Activated naive CD4-positive, alpha-beta T cell treated with anti-CD3 and anti-CD28 coated beads, Interleukin-2, amount 10 ng/mL, durations not matched to agents 7 days and 5 days (primary cell): ENCODE measurements around the gene SRC.

ENCODE experiments used
- CTCF ChIA-PET: fragments of 350-600 bp; sonication (Branson Sonifier 250); formaldehyde crosslinking; loops from one replicate; lab custom pipeline; 2021; ENCODE audit warnings: antibody characterized with exemption; lab: Charles Lee
- DNase-seq: peaks from one replicate; pipeline ENCODE4 v3.0.0-alpha.2; 2020
- H3K27ac Mint-ChIP-seq: one replicate; pipeline ENCODE4 v1.8.0; 2021; ENCODE audit warnings: mild to moderate bottlenecking, moderate library complexity, mixed read lengths
- H3K27me3 Mint-ChIP-seq: one replicate; pipeline ENCODE4 v1.8.0; 2021; ENCODE audit warnings: mild to moderate bottlenecking, mixed read lengths
- H3K36me3 Mint-ChIP-seq: one replicate; pipeline ENCODE4 v1.8.0; 2021; ENCODE audit warnings: mixed read lengths
- H3K4me1 Mint-ChIP-seq: one replicate; pipeline ENCODE4 v1.8.0; 2021; ENCODE audit warnings: mixed read lengths
- H3K4me3 Mint-ChIP-seq: one replicate; pipeline ENCODE4 v1.8.0; 2021; ENCODE audit warnings: mild to moderate bottlenecking, moderate library complexity, mixed read lengths
- H3K9me3 Mint-ChIP-seq: one replicate; pipeline ENCODE4 v1.8.0; 2021; ENCODE audit warnings: mixed read lengths

Gene SRC

DNA sequence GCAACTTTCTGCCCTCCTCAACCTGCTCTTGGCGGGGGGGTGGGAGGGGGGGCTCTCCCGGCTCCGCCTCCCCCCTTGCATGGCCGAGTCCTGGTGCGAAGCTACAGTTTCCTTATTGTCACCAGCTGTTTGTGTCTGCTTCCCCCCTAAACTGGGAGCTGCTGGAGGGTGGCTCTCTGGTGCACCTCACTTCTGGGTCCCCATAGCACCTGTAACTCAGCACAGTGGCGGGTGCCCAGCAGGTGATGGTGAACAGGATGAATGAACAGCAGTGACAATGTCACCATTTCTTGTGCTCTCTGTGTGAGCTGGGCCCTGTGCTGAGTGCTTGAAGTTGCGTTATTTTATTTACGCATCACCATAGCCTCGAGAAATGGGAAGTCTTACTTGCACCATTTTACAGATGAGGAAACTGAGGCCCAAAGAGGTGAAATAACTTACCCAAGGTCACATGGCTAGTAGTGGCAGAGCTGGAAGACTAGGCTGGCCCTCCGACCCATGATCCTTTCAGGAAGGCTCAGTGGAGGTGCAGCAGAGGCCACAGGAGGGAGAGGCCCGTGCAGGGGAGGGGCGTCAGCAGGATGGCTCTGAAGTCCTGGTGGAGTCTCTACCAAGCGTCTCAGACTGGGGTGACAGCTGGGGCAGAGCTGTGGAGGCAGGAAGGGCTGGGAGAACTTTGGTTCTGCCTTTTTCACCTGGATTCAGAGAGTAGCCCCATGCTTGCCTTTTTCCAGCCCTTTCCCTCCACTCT, 41.8 kb downstream of the SRC start:
- CTCF ChIA-PET, result interaction anchor here (1.3 kb wide), 1 partner anchor 119 kb away, joined by 5 read pairs; no protein-coding TSS in a partner anchor
- DNase-seq, result no peak

DNA sequence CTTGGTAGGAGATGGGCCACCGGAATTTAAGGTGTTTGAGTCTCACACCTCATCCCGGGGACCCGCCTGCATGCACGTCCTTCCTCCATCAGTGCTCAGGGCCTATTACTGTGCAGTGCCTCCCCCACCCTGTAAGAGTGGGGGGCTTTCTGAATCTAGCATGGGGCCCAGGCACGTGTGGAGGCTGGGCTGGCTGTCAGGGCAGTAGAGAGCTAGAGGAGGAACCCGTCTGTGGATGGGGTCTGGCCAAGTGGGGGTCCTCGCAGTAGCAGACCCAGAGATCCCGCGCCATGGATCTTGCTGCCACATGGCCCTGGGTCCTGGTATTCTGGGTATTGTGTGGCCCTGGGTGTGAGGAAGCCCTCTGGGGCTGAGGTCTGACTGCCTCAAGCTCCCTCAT, 42.9 kb downstream of the SRC start:
- Mint-ChIP-seq H3K9me3 (no peaks in the 10 kb centered on the region), H3K27ac (no peak overlapping the region), H3K4me3 (no peak overlapping the region), H3K4me1 (peaks cover 4% of the 10 kb centered on the region), H3K27me3 (peaks cover 21% of the 10 kb centered on the region), H3K36me3 (no peaks in the 10 kb centered on the region)
- no peak for DNase-seq
- CTCF ChIA-PET, result interaction anchor here (1.0 to 1.6 kb wide), 2 partner anchors 10 to 112 kb away, joined by 3 to 4 read pairs; no protein-coding TSS in a partner anchor

More for the DNA sequence above, 41.8 kb downstream of the SRC start:
- H3K4me1 Mint-ChIP-seq, result peaks cover 4% of the 10 kb centered on the region
- peaks cover 32% of the 10 kb centered on the region for H3K27me3 Mint-ChIP-seq
- H3K4me3 Mint-ChIP-seq, result no peak overlapping the region
- no peaks in the 10 kb centered on the region for H3K9me3 Mint-ChIP-seq
- H3K36me3 Mint-ChIP-seq, result no peaks in the 10 kb centered on the region
- no peak overlapping the region for H3K27ac Mint-ChIP-seq

DNA sequence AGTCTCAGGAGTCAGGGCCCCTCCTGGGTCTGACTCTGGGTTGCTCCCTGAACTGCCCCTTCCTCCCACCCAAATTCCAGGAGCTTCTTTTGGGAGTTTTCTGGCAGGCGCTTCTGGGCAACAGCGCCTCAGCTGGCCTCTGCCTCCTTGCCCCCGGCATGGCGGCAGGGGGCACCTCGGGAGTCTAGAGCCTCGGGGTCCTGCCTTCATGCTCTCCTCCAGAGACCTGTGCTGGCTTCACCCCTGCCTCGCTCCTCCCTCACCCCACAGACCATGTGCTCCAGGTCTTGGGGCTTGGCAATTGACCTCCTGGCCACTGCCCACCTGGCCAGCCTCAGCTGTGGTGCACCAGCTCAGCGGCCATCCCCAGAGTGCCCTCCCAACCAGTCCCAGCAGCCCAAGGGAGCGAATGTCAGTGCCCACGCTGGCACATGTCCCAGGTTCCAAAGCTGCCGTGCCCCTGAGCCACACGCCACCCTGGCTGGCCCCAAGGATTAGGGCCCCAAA, 43.4 kb downstream of the SRC start:
- DNase-seq, result no peak
- Mint-ChIP-seq H3K27ac (no peak overlapping the region), H3K4me1 (peaks cover 4% of the 10 kb centered on the region), H3K27me3 (peaks cover 18% of the 10 kb centered on the region), H3K36me3 (no peaks in the 10 kb centered on the region), H3K9me3 (no peaks in the 10 kb centered on the region), H3K4me3 (no peak overlapping the region)
- CTCF ChIA-PET, result interaction anchor here (0.8 to 1.6 kb wide), 3 partner anchors 10 to 114 kb away, joined by 3 to 4 read pairs (median 3); no protein-coding TSS in a partner anchor

GRCh38 chr20:37389844-37390275, 43.9 kb downstream of the SRC start:
- Mint-ChIP-seq H3K4me1 (peaks cover 2% of the 10 kb centered on the region), H3K4me3 (no peak overlapping the region), H3K36me3 (no peaks in the 10 kb centered on the region), H3K9me3 (no peaks in the 10 kb centered on the region), H3K27ac (no peak overlapping the region), H3K27me3 (peaks cover 14% of the 10 kb centered on the region)
- no peak for DNase-seq
- CTCF ChIA-PET, result interaction anchor here (0.6 to 1.6 kb wide), 3 partner anchors 9 to 973 kb away, joined by 3 to 4 read pairs (median 3); no protein-coding TSS in a partner anchor

GRCh38 chr20:37390503-37390890, 44.6 kb downstream of the SRC start:
- H3K27ac Mint-ChIP-seq, result no peak overlapping the region
- no peak overlapping the region for H3K4me3 Mint-ChIP-seq
- no peaks in the 10 kb centered on the region for H3K9me3 Mint-ChIP-seq
- no peaks in the 10 kb centered on the region for H3K36me3 Mint-ChIP-seq
- H3K27me3 Mint-ChIP-seq, result peaks cover 10% of the 10 kb centered on the region
- DNase-seq, result peak; percentile 16
- no peaks in the 10 kb centered on the region for H3K4me1 Mint-ChIP-seq
- CTCF ChIA-PET, result interaction anchor here (0.6 to 1.6 kb wide), 2 partner anchors 8 to 974 kb away, joined by 3 to 4 read pairs; no protein-coding TSS in a partner anchor

DNA sequence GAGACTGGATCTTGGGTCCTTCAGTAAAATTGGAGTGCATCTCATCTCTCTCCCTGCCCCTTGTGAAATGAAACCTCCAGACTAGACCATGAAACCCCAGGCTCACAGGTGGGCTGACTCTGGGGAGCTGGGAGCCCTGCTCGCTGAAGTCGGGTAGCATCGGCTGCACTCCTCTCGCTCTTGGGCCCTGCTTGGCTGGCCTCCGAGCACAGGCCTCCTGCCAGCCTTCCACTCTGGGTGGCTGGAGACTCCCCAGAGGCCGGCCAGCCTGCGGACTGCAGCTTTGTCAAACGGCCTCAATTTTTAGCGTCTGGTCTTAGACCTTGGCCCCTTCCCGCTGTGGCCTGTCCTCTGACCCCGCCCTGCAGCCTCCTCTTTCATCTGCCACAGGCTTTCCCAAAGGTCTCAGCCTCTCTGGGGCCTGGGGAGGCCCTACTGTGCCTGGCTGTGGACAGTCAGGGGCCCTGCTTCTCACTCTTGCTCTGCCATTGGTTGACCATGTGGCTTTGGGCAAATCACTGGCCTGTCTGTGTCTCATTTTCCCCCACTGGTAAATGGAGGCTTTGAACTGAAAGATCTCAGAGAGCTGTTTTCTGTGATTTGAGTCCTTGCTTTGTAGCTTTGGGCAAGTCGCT, 45.1 kb downstream of the SRC start:
- H3K36me3 Mint-ChIP-seq, result no peaks in the 10 kb centered on the region
- H3K4me3 Mint-ChIP-seq, result no peak overlapping the region
- peaks cover 10% of the 10 kb centered on the region for H3K27me3 Mint-ChIP-seq
- H3K4me1 Mint-ChIP-seq, result no peaks in the 10 kb centered on the region
- H3K27ac Mint-ChIP-seq, result no peak overlapping the region
- CTCF ChIA-PET, result interaction anchor here (1.8 to 2.2 kb wide), 2 partner anchors 139 to 144 kb away, joined by 5 to 9 read pairs; no protein-coding TSS in a partner anchor
- DNase-seq, result no peak
- no peaks in the 10 kb centered on the region for H3K9me3 Mint-ChIP-seq

DNA sequence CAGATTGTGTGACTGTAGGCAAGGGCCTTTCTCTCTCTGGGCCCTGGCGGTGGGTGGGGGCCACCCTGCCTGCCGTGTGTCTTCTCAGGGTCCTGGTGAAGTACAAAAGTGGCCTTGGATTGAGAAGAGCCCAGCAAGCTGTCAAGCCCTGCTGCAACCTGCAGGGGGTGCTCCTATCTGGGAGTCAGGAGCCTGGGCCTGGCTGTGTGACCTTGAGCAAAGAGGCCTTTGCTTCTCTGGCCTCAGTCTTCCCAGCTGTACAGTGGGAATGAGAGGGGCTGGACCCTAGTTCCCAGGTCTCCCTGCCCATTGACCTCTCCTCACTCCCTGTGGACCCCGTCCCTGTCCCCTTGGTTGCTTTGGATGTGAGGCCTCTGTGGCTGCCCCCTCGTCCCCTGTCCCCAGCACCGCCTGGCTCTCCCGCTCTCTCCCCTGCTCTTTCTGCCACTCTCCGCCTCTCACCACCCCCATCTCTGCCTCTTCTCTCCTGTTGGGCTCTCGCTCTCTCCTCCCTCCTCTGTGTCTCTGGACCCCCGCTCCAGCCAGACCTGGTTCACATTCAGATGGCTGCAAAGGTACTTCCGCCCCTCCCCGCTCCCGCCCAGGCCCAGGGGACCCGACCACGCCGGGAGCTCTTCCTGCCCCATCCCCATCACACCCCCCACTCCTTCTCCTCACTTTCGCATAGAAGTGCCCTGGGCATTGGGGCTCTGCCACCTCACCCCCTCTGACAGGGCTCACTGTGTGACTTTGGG, 46.7 kb downstream of the SRC start:
- no peaks in the 10 kb centered on the region for H3K36me3 Mint-ChIP-seq
- no peaks in the 10 kb centered on the region for H3K4me1 Mint-ChIP-seq
- no peaks in the 10 kb centered on the region for H3K9me3 Mint-ChIP-seq
- H3K27ac Mint-ChIP-seq, result no peak overlapping the region
- peak; percentile 57 for DNase-seq
- H3K4me3 Mint-ChIP-seq, result no peak overlapping the region
- CTCF ChIA-PET, result interaction anchor here (0.7 to 2.2 kb wide), 5 partner anchors 13 to 146 kb away, joined by 3 to 9 read pairs (median 5); no protein-coding TSS in a partner anchor
- H3K27me3 Mint-ChIP-seq, result no peaks in the 10 kb centered on the region

- CTCF ChIA-PET, result no interaction called here
- H3K27me3 Mint-ChIP-seq, result no peaks in the 10 kb centered on the region
- no peaks in the 10 kb centered on the region for H3K36me3 Mint-ChIP-seq
- H3K27ac Mint-ChIP-seq, result no peak overlapping the region
- H3K4me1 Mint-ChIP-seq, result no peaks in the 10 kb centered on the region
- no peak for DNase-seq
- H3K4me3 Mint-ChIP-seq, result no peak overlapping the region
- H3K9me3 Mint-ChIP-seq, result no peaks in the 10 kb centered on the region
Measured at GRCh38 chr20:37393196-37393862, 47.4 kb downstream of the SRC start.

- no peaks in the 10 kb centered on the region for H3K27me3 Mint-ChIP-seq
- H3K4me1 Mint-ChIP-seq, result no peaks in the 10 kb centered on the region
- no peak overlapping the region for H3K27ac Mint-ChIP-seq
- no peaks in the 10 kb centered on the region for H3K36me3 Mint-ChIP-seq
- H3K4me3 Mint-ChIP-seq, result no peak overlapping the region
- no peak for DNase-seq
- H3K9me3 Mint-ChIP-seq, result no peaks in the 10 kb centered on the region
- CTCF ChIA-PET, result no interaction called here
Measured at GRCh38 chr20:37393863-37394542, 48.1 kb downstream of the SRC start.

DNA sequence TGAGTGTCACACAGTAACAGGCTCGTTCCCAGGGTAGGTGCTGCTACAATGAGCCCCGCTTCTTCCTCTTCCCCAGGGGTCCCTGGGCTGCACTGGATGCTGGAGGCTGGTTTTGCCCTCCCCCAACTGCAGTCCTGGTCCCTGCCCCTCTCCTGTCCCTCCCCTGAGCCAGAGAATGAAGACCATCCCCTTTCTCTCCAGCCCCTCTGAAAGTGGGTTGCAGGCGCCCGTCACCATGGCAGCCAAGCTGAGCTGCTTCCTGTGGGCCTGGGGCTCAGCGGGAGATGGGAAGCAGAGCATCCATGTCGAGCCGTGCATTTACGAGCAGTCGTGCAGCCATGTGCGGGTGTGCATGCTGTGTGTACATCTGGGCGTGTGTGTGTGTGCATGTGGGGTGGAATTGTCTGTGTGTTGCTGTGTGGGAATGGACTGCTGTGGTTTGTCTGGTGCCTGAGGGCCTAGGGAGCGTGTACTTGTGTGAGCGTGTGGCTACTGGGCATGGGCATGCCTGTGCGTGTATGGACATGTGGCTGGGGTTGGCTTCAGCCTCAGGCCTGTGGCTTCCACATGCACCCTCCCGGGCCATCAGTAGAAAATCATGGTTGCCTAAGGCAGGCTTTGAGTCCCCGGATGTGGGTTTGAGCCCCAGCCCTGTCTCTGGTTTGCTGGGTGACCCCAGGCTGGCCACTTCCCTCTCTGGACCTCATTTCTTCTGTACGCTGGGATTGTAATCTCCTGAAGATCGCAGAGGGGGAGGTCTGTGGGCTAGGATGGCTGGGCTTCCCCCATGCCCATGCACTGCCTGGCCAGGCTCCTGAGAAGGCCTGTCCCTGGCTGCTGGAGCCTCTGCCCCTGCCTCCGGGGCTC, 48.8 kb downstream of the SRC start:
- Mint-ChIP-seq H3K27me3 (no peaks in the 10 kb centered on the region), H3K27ac (no peak overlapping the region), H3K36me3 (no peaks in the 10 kb centered on the region), H3K9me3 (no peaks in the 10 kb centered on the region), H3K4me1 (no peaks in the 10 kb centered on the region), H3K4me3 (no peak overlapping the region)
- CTCF ChIA-PET, result no interaction called here
- DNase-seq, result no peak

- DNase-seq, result no peak
- Mint-ChIP-seq H3K4me1 (no peaks in the 10 kb centered on the region), H3K36me3 (no peaks in the 10 kb centered on the region), H3K9me3 (no peaks in the 10 kb centered on the region), H3K27ac (no peak overlapping the region), H3K4me3 (no peak overlapping the region), H3K27me3 (no peaks in the 10 kb centered on the region)
- CTCF ChIA-PET, result no interaction called here
Measured at GRCh38 chr20:37395410-37395797, 49.5 kb downstream of the SRC start.

DNA sequence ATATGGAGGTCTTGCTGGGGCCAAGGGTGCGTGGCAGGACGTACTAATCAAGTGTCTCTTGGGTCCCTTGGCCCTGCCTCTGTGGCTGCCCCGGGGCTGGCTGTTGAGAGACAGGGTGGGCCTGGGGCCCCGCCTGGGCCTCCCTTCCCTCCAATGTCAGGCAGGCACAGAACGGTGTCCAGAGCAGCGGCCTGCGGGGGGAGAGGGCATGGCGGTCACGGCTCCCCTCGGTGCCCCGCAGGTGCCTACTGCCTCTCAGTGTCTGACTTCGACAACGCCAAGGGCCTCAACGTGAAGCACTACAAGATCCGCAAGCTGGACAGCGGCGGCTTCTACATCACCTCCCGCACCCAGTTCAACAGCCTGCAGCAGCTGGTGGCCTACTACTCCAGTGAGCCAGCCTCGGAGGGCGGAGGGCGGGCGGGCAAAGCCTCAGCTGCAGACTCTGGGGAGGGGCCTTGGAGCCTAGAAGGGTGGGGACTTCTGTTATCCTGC, 50.0 kb downstream of the SRC start:
- H3K4me3 Mint-ChIP-seq, result no peak overlapping the region
- DNase-seq, result no peak
- no peaks in the 10 kb centered on the region for H3K27me3 Mint-ChIP-seq
- H3K9me3 Mint-ChIP-seq, result no peaks in the 10 kb centered on the region
- H3K27ac Mint-ChIP-seq, result no peak overlapping the region
- CTCF ChIA-PET, result no interaction called here
- no peaks in the 10 kb centered on the region for H3K36me3 Mint-ChIP-seq
- H3K4me1 Mint-ChIP-seq, result no peaks in the 10 kb centered on the region
